ENCODE data around the gene TEN1.
A peak's percentile ranks its signal among the peaks of the same experiment; 100 is the strongest.

Gene TEN1

GRCh38 chr17:76049239-76049638 lies 70.2 kb downstream of the TEN1 start:
- ChIA-PET POLR2A (interaction anchor here (1.2 kb wide), 1 partner anchor 22 kb away, joined by 3 read pairs; no protein-coding TSS in a partner anchor), CTCF (interaction anchor here (0.6 to 1.8 kb wide), 3 partner anchors 11 to 400 kb away, joined by 3 to 9 read pairs (median 5); no protein-coding TSS in a partner anchor)
- Histone ChIP-seq H3K4me1 (ENCODE audit: control insufficient read depth, insufficient read depth, low read length) (peaks cover 5% of the 10 kb centered on the region), H3K4me3 (ENCODE audit: low read depth, low read length) (no peak overlapping the region), H3K36me3 (ENCODE audit: control insufficient read depth in 2 of 2, insufficient read depth in 1 of 2, low read length in 2 of 2) (peaks cover 62 to 95% of the 10 kb centered on the region in 2 experiments), H3K27ac (ENCODE audit: extremely low read depth, low read depth, low read length) (no peak overlapping the region), H3K9me3 (ENCODE audit: control insufficient read depth, insufficient read depth, low read depth, low read length) (no peaks in the 10 kb centered on the region)
- TF ChIP-seq ZNF514 (tag by site-specific recombination; IDR thresholded peaks at IDR 0.05) = no peak
- TF ChIP-seq ZBTB11 (tag by site-specific recombination; conservative IDR thresholded peaks at IDR 0.05; ENCODE audit: low read depth) = peak; percentile 85
- no peak for TF ChIP-seq OVOL3 (tag by site-specific recombination; IDR thresholded peaks at IDR 0.05)
- peak; percentile 70 for TF ChIP-seq ZNF341 (tag by site-specific recombination; IDR thresholded peaks at IDR 0.05; ENCODE audit: low read depth)

- Histone ChIP-seq H3K9me3 (ENCODE audit: control insufficient read depth, insufficient read depth, low read depth, low read length) (no peaks in the 10 kb centered on the region), H3K4me1 (ENCODE audit: control insufficient read depth, insufficient read depth, low read length) (peaks cover 5% of the 10 kb centered on the region), H3K36me3 (ENCODE audit: control insufficient read depth in 2 of 2, insufficient read depth in 1 of 2, low read length in 2 of 2) (peaks cover 62 to 94% of the 10 kb centered on the region in 2 experiments), H3K27ac (ENCODE audit: extremely low read depth, low read depth, low read length) (no peak overlapping the region), H3K4me3 (ENCODE audit: low read depth, low read length) (no peak overlapping the region)
- ChIA-PET POLR2A (interaction anchor here (1.2 kb wide), 1 partner anchor 21 kb away, joined by 3 read pairs; no protein-coding TSS in a partner anchor), CTCF (interaction anchor here (1.4 to 1.8 kb wide), 3 partner anchors 12 to 36 kb away, joined by 5 to 9 read pairs (median 6); no protein-coding TSS in a partner anchor)
- no peak for TF ChIP-seq ZBTB6 (tag by site-specific recombination; IDR thresholded peaks at IDR 0.05)
- 0 out of 2 replicates have a peak, but pooled peaks have one; percentile 30 for TF ChIP-seq SCRT2 (tag by site-specific recombination; IDR thresholded peaks at IDR 0.05)
- no peak for TF ChIP-seq ZNF10 (tag by site-specific recombination; IDR thresholded peaks at IDR 0.05)
- TF ChIP-seq ZNF76 (tag by site-specific recombination; IDR thresholded peaks at IDR 0.05; ENCODE audit: borderline replicate concordance, low read depth) = no peak
These were observed 70.9 kb downstream of the TEN1 start for GRCh38 chr17:76049836-76050537.
